Measurements from ENCODE around the gene ORC5. TPM values are rescaled to one million over a fixed set of nuclear protein-coding genes. Genes with fewer than 3 reads are reported as not detected.

ORC5 gene
- total RNA-seq, 4 donors from 2014 or later: 4.3 to 58.1 (median 12.6) TPM

- no peak overlapping the region for H3K4me3 ChIP-seq
- intact Hi-C loops (cut with DNase I; ENCODE audit: low total_unique reads) (no loop called here), in situ Hi-C loops (cut with MboI; ENCODE audit: low sequenced_read_pairs in 4 of 4) (loop anchor here in 1 of 4 donors (25.0 kb wide), 1 partner anchor 591 kb away; no protein-coding TSS in a partner anchor)
- no peaks in the 10 kb centered on the region for H3K36me3 ChIP-seq
- ATAC-seq (no peak), DNase-seq (no peak)
- TF ChIP-seq CTCF (IDR thresholded peaks at IDR 0.05 in 4 of 5, conservative IDR thresholded peaks at IDR 0.05 in 1 of 5): no peak
- TF ChIP-seq POLR2A (IDR thresholded peaks at IDR 0.05): no peak
- H3K27ac ChIP-seq: no peak overlapping the region
- no peaks in the 10 kb centered on the region for H3K9me3 ChIP-seq
- no peaks in the 10 kb centered on the region for H3K27me3 ChIP-seq
- H3K4me1 ChIP-seq: no peaks in the 10 kb centered on the region
Measured at GRCh38 chr7:104153287-104153686, 54.5 kb downstream of the ORC5 start.

- Histone ChIP-seq H3K4me1 (no peaks in the 10 kb centered on the region), H3K36me3 (no peaks in the 10 kb centered on the region), H3K27me3 (no peaks in the 10 kb centered on the region), H3K27ac (no peak overlapping the region), H3K4me3 (no peak overlapping the region), H3K9me3 (no peaks in the 10 kb centered on the region)
- intact Hi-C loops (cut with DNase I; ENCODE audit: low total_unique reads): no loop called here
- in situ Hi-C loops (cut with MboI; ENCODE audit: low sequenced_read_pairs in 4 of 4): loop anchor here in 1 of 4 donors (25.0 kb wide), 1 partner anchor 590 kb away; no protein-coding TSS in a partner anchor
- ATAC-seq (no peak), DNase-seq (no peak)
- no peak for TF ChIP-seq CTCF (IDR thresholded peaks at IDR 0.05 in 4 of 5, conservative IDR thresholded peaks at IDR 0.05 in 1 of 5)
- no peak for TF ChIP-seq POLR2A (IDR thresholded peaks at IDR 0.05)
Measured at GRCh38 chr7:104152468-104152867, 55.3 kb downstream of the ORC5 start.

DNA sequence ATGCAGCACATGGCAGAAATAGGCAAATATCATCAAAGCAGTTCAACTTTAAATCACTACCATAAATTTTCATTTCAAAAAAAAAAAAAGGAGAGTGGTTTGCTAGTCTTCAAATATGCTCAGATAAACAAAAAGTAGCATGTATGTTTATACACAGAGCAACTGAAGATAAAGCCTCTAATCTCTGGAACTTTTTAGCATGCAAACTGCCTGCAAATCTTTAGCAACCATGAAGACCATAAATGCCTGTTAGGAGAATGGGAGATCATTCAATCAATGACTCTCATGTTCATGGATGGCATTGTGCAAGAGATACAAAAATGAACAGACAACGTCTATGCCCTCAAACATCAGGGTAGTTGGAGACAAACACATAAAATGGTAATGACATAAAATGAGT is 57.3 kb downstream of the ORC5 start:
- Histone ChIP-seq H3K9me3 (no peaks in the 10 kb centered on the region), H3K36me3 (no peaks in the 10 kb centered on the region), H3K27ac (no peak overlapping the region), H3K4me3 (no peak overlapping the region), H3K4me1 (no peaks in the 10 kb centered on the region), H3K27me3 (no peaks in the 10 kb centered on the region)
- TF ChIP-seq POLR2A (IDR thresholded peaks at IDR 0.05): no peak
- no peak for TF ChIP-seq CTCF (IDR thresholded peaks at IDR 0.05 in 4 of 5, conservative IDR thresholded peaks at IDR 0.05 in 1 of 5)
- in situ Hi-C loops (cut with MboI; ENCODE audit: low sequenced_read_pairs in 4 of 4): loop anchor here in 1 of 4 donors (25.0 kb wide), 1 partner anchor 588 kb away; no protein-coding TSS in a partner anchor
- DNase-seq (no peak), ATAC-seq (no peak)
- intact Hi-C loops (cut with DNase I; ENCODE audit: low total_unique reads): no loop called here

DNA sequence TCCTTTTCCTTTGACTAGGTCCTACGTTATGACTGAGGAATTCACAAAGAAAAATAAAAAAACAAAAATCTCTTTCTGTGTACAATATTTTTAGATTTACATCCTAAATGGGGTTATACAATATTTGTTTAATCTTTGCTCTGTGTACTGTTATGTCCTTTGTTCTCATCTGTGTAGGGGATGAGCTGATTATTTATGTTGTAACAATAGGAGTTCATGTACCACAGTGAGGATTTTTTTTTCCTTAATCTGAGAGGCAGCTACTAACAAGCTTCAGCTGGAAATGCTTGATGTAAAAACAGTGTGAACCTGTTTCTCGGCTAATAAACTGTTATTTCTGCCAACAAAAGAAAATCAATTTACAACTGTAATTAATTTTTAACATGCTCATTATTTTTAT is 58.0 kb downstream of the ORC5 start:
- TF ChIP-seq POLR2A (IDR thresholded peaks at IDR 0.05) (no peak), CTCF (IDR thresholded peaks at IDR 0.05 in 4 of 5, conservative IDR thresholded peaks at IDR 0.05 in 1 of 5) (no peak)
- no peaks in the 10 kb centered on the region for H3K27me3 ChIP-seq
- no peak for ATAC-seq
- DNase-seq: no peak
- no peak overlapping the region for H3K4me3 ChIP-seq
- in situ Hi-C loops (cut with MboI; ENCODE audit: low sequenced_read_pairs in 4 of 4): loop anchor here in 1 of 4 donors (25.0 kb wide), 1 partner anchor 588 kb away; no protein-coding TSS in a partner anchor
- H3K4me1 ChIP-seq: no peaks in the 10 kb centered on the region
- H3K27ac ChIP-seq: no peak overlapping the region
- H3K36me3 ChIP-seq: no peaks in the 10 kb centered on the region
- no peaks in the 10 kb centered on the region for H3K9me3 ChIP-seq
- intact Hi-C loops (cut with DNase I; ENCODE audit: low total_unique reads): no loop called here

- in situ Hi-C loops (cut with MboI; ENCODE audit: low sequenced_read_pairs in 4 of 4): no loop called here
Measured at GRCh38 chr7:104142147-104142546, 65.7 kb downstream of the ORC5 start.

More at GRCh38 chr7:104142147-104142546, 65.7 kb downstream of the ORC5 start:
- Histone ChIP-seq H3K27me3 (no peaks in the 10 kb centered on the region), H3K4me3 (no peak overlapping the region), H3K4me1 (no peaks in the 10 kb centered on the region), H3K36me3 (no peaks in the 10 kb centered on the region), H3K9me3 (no peaks in the 10 kb centered on the region), H3K27ac (no peak overlapping the region)
- no peak for DNase-seq
- ATAC-seq: no peak
- TF ChIP-seq CTCF (IDR thresholded peaks at IDR 0.05 in 4 of 5, conservative IDR thresholded peaks at IDR 0.05 in 1 of 5) (no peak), POLR2A (IDR thresholded peaks at IDR 0.05) (no peak)
- intact Hi-C loops (cut with DNase I; ENCODE audit: low total_unique reads): no loop called here
